Adipocyte (in vitro differentiated cells): ENCODE measurements around the gene ZNF575.
A peak's percentile ranks its signal among the peaks of the same experiment; 100 is the strongest.
"Not testable (repeated sequence)": the region's sequence is repeated elsewhere in the genome, so short reads cannot be mapped to it uniquely, and the experiment has no call there.

Experiments used
- DNase-seq: peaks from one replicate; pipeline ENCODE4 v3.0.0-alpha.2; 2015; ENCODE audit warnings: low read depth
- H3K27me3 ChIP-seq: replicated peaks from 2 replicates; pipeline ENCODE4 v1.7.0; 2013; ENCODE audit warnings: mild to moderate bottlenecking, low read length, moderate library complexity; ENCODE audit not compliant: control insufficient read depth, insufficient read depth
- H3K36me3 ChIP-seq: 2 replicates; pipeline ENCODE4 v1.7.0; 2013; ENCODE audit warnings: low read length, mild to moderate bottlenecking, moderate library complexity; ENCODE audit not compliant: control insufficient read depth, insufficient read depth, severe bottlenecking
- H3K4me1 ChIP-seq: 2 replicates; pipeline ENCODE4 v1.7.0; 2013; ENCODE audit warnings: mild to moderate bottlenecking, low read length, moderate library complexity; ENCODE audit not compliant: control insufficient read depth, insufficient read depth
- H3K4me3 ChIP-seq: 2 replicates; pipeline ENCODE4 v1.7.0; 2013; ENCODE audit warnings: mild to moderate bottlenecking, low read length, moderate library complexity
- H3K9ac ChIP-seq: 2 replicates; pipeline ENCODE4 v1.7.0; 2013; ENCODE audit warnings: mild to moderate bottlenecking, low read length, moderate library complexity
- H3K9me3 ChIP-seq: 2 replicates; pipeline ENCODE4 v1.7.0; 2013; ENCODE audit warnings: mild to moderate bottlenecking, low read length, moderate library complexity; ENCODE audit not compliant: control insufficient read depth

The ZNF575 gene

DNA sequence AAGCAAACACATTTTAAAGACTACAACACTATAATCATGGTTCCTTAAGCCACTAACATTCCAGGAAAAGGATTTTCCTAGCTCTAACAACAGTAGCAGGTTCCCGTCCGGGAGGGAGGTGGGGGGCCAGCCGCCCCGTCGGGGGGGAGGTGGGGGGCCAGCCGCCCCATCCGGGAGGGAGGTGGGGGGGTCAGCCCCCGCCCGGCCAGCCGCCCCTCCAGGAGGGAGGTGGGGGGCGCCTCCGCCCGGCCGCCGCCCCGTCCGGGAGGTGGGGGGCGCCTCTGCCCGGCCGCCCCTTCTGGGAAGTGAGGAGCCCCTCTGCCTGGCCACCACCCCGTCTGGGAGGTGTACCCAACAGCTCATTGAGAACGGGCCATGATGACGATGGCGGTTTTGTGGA is 14.9 kb downstream of the ZNF575 start:
- not testable (repeated sequence) for H3K4me1 ChIP-seq, H3K4me3 ChIP-seq, DNase-seq, H3K9me3 ChIP-seq, H3K27me3 ChIP-seq, H3K9ac ChIP-seq
- peaks cover 43% of the 10 kb centered on the region for H3K36me3 ChIP-seq

DNA sequence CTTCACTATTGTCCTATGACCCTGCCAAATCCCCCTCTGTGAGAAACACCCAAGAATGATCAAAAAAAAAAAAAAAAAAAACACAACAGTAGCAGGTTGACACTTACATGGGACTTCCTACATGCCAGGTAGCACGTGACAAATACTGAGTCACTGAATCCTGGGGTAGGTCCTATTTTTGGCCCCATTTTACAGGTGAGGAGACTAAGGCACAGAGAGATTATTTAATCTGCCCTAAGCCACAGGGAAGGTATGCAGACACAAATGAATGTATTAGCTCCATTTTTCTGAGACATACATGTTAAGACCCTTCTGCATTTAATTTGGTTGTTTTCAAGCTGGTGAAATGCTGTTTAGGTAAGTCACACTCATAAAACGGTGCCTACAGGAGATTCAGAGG is 15.7 kb downstream of the ZNF575 start:
- Histone ChIP-seq H3K27me3 (no peaks in the 10 kb centered on the region), H3K9me3 (no peaks in the 10 kb centered on the region), H3K36me3 (peaks cover 37% of the 10 kb centered on the region), H3K4me3 (no peak overlapping the region), H3K4me1 (no peaks in the 10 kb centered on the region), H3K9ac (no peak overlapping the region)
- no peak for DNase-seq

DNA sequence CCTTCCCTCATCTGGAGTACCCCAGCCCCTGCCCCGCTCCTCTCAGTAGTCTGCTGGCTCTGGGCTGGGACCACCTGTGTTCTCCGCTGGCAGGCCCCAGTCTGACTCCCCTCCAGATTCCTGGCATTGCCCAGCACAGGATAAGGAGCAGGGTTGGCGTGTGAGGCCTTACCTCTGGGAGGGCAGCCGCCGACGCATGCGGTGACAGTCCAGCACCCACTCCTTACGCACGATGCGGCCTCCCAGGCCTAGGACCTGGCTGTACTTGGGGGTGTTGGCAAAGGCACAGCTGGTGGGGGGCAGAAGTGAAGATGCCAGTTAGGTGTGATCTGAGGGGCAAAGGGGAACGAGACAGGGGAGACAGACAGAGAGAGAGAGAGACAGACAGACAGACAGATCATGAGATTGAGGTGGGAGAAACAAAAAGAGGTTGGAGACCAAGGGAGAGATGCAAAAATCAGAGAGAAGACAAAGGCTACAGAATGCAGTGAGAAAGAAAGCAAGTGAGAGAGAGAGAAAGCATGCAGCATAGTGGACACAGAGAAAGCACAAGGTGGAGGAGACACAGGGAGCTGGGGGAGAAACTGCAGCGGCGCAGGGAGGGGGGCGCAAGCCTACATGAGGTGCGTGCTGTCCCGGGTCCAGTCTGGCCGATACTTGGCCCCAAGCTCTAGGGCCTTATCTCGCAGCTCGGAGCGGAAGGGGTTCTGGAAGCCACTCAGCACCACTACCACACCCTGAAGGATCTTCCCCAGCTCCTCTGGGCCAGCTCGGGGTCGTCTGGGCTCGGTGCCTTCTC is 18.6 kb downstream of the ZNF575 start:
- Histone ChIP-seq H3K36me3 (peaks cover 47% of the 10 kb centered on the region), H3K9ac (no peak overlapping the region), H3K9me3 (no peaks in the 10 kb centered on the region), H3K4me1 (no peaks in the 10 kb centered on the region), H3K4me3 (no peak overlapping the region), H3K27me3 (no peaks in the 10 kb centered on the region)
- DNase-seq: no peak

DNA sequence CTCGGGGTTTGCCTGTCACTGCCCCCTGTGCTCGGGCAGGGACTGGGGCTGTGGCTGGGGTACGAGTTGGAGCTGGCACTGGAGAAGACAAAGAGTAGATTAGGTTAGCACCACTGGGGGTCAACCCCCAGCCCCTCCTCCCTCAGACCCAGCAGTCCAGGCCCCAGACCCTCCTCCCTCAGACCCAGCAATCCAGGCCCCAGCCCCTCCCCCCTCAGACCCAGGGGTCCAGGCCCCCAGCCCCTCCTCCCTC is 19.1 kb downstream of the ZNF575 start:
- no peaks in the 10 kb centered on the region for H3K4me1 ChIP-seq
- DNase-seq: no peak
- no peaks in the 10 kb centered on the region for H3K27me3 ChIP-seq
- no peak overlapping the region for H3K9ac ChIP-seq
- H3K9me3 ChIP-seq: no peaks in the 10 kb centered on the region
- no peak overlapping the region for H3K4me3 ChIP-seq
- peaks cover 47% of the 10 kb centered on the region for H3K36me3 ChIP-seq

DNA sequence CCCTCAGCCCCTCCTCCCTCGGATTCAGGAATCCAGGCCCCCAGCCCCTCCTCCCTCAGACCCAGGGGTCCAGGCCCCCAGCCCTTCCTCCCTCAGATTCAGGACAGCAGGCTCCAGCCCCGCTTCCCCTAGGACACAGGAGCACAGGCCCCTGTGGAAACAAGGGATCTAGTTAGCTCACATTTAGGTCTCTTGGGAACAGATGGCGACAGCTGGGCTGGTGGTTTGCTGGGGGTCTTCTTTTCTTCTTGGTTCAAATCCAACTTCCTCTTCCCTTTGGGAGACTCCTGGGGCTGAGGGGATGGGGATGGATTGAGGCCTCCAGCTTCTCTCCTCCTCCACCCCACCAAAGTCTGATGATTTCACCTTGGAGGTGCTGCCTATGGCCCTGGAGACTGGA is 19.6 kb downstream of the ZNF575 start:
- Histone ChIP-seq H3K9me3 (no peaks in the 10 kb centered on the region), H3K36me3 (peaks cover 47% of the 10 kb centered on the region), H3K4me3 (no peak overlapping the region), H3K27me3 (no peaks in the 10 kb centered on the region), H3K4me1 (no peaks in the 10 kb centered on the region), H3K9ac (no peak overlapping the region)
- DNase-seq: no peak

DNA sequence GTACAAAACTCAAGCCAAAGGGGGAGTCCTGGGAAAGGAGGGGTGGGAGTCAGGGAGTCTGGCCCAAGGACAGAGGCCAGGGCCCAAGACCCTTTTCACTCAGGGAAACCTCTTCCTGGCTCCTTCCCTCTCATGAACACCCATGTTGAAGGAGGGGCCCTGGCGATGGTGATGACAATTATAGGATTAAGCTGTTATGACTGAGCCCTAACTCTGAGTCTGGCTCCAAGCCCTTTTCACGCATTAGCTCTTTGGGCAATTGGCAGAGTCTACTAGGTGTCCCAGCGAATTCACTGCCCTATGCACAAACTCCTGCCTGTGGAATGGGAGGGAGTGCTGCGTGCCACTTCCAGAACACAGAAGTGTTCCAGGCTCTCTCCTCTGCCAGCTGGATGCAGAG is 20.7 kb downstream of the ZNF575 start:
- Histone ChIP-seq H3K9me3 (no peaks in the 10 kb centered on the region), H3K9ac (no peak overlapping the region), H3K4me3 (no peak overlapping the region), H3K4me1 (no peaks in the 10 kb centered on the region), H3K36me3 (peaks cover 47% of the 10 kb centered on the region), H3K27me3 (no peaks in the 10 kb centered on the region)
- no peak for DNase-seq

DNA sequence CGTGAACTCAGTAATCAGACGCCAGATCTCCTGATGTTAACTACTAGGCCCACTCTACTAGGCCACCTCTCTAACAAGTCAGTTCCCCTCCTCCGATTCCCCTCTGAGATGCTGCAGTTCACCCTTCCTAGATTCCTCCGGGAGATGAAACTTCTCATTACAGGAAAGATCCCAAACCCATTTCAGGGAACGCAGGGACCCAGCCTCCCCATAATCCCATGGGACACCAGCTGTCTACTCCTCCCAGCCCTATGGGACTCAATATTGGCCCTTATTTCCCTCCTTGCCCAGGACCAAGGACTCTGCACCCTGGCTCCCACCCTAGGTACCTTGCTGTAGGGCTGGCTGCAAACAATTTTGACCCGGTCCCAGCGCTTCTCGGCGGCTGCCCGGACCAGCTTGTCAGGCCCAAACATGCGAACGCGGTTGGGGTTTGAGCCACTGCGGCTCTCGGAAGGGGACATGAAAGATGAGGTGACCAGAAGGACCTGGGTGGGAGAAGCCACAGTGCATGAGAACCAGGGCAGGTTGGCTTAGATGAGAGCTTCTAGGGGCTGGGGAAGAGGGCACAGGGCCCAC is 21.4 kb downstream of the ZNF575 start:
- Histone ChIP-seq H3K9ac (no peak overlapping the region), H3K27me3 (no peaks in the 10 kb centered on the region), H3K4me3 (no peak overlapping the region), H3K9me3 (no peaks in the 10 kb centered on the region), H3K4me1 (no peaks in the 10 kb centered on the region), H3K36me3 (peaks cover 47% of the 10 kb centered on the region)
- no peak for DNase-seq

DNA sequence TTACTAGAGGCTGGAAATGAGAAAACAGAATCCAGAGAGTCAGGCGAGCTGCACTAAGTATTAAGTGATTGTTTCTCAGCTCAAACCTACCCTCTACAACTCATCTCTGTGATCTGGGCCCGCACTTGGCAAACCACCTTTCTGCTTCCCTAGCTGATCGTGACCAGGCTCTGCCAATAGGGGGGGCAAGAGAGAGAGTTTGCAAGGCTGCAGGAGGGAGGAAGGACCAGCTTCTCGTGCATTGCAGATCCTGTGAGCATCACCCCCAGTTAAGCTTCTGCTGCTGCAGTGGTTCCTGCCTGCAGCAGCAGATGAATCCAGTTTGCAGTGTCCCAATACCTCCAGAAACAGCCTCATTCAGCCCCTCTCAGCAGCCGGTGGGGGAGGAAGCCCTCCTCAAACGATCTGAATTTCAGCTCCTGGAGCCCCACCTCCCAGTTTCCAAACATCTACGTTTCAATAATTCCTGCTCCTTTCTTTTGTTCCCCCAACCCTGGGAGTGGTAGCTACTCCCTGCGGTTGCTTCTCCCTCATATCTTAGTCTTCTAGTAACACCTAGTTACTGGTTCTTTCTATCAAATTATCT is 22.3 kb downstream of the ZNF575 start:
- no peaks in the 10 kb centered on the region for H3K27me3 ChIP-seq
- DNase-seq: peak; percentile 73
- no peak overlapping the region for H3K9ac ChIP-seq
- H3K9me3 ChIP-seq: no peaks in the 10 kb centered on the region
- peaks cover 42% of the 10 kb centered on the region for H3K36me3 ChIP-seq
- H3K4me3 ChIP-seq: no peak overlapping the region
- H3K4me1 ChIP-seq: no peaks in the 10 kb centered on the region

DNA sequence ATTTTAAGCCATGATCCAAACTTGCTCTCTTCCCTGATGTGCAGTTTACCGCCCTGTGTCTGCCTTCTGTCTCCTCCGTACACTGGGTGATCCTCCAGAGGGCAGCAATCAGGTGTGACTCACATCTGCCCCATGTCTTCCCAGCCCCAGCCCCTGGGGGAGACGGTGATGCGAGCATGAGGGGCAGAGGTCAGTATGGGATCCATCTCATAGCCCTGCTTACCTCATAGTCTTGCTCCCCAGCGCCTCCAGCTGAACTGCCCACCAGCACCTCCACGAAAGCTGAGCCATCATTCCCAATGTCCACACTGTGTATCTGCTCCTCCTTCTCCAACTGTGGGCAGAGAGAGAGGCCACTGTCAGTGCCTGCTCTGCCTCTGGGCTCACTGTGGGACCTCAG is 27.7 kb downstream of the ZNF575 start:
- no peaks in the 10 kb centered on the region for H3K9me3 ChIP-seq
- no peak for DNase-seq
- peaks cover 10% of the 10 kb centered on the region for H3K36me3 ChIP-seq

DNA sequence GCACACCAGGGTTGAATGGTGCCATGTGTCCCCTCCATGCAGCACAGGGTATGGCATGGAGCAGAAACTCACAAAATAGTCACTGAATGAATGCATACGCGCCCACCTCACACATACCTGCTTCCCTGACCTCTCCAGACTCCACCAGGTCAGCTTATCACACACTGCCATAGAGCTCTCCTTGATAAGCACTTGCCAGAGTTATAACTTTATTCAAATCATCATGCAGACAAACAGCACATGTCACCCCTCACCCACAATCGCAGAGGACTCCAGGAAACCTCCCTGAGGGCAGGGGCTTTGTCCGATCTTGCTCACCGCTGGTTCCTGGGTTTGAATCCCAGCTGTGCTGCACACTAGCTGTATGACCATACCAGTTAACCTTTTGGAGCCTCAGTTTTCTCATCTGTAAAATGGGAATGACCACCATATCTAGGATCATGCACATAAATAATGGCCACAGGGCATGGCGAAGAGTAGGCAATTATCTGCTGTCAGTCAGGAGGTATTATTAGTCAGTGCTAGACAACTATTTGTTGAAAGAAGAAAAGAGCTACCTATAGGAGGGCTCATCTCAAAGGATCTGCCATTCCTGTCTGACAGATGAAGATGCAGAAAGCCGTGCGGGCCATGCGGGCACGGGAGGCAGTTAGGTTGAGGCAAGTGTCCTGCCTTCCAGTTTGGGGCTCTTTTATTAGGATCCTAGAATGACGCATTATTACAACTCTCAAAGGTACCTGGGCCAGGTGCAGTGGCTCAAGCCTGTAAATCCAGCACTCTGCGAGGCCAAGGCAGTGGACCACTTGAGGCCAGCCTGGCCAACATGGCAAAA is 28.4 kb downstream of the ZNF575 start:
- DNase-seq: no peak
- peaks cover 5% of the 10 kb centered on the region for H3K36me3 ChIP-seq

More for the DNA sequence above, 27.7 kb downstream of the ZNF575 start:
- Histone ChIP-seq H3K27me3 (no peaks in the 10 kb centered on the region), H3K4me3 (no peak overlapping the region), H3K4me1 (no peaks in the 10 kb centered on the region), H3K9ac (no peak overlapping the region)

DNA sequence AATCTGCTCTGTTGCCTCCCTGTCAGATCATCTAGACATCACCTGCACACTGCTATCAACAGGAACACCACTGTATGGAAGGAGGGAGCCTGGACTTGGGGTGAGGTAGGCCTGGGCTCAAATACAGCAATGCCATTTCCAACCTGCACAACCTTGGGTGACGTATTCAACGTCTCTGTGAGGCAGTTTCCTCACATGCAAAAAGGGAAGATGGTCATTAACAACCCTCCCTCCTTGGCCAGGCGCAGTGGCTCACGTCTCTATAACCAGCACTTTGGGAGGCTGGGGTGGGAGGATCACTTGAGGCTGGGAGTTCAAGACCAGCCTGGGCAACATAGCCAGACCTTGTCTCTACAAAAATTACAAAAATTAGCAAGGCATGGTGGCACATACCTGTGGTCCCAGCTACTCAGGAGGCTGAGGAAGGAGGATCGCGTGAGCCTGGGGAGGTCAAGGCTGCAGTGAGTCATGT is 29.3 kb downstream of the ZNF575 start:
- no peaks in the 10 kb centered on the region for H3K27me3 ChIP-seq
- H3K36me3 ChIP-seq: peaks cover 4% of the 10 kb centered on the region
- DNase-seq: no peak
- H3K9me3 ChIP-seq: no peaks in the 10 kb centered on the region
- no peak overlapping the region for H3K9ac ChIP-seq
- H3K4me1 ChIP-seq: no peaks in the 10 kb centered on the region
- no peak overlapping the region for H3K4me3 ChIP-seq

More for the DNA sequence above, 28.4 kb downstream of the ZNF575 start:
- no peaks in the 10 kb centered on the region for H3K4me1 ChIP-seq
- H3K27me3 ChIP-seq: no peaks in the 10 kb centered on the region
- no peak overlapping the region for H3K9ac ChIP-seq
- H3K9me3 ChIP-seq: no peaks in the 10 kb centered on the region
- no peak overlapping the region for H3K4me3 ChIP-seq
